ENCODE data around the gene TMEM128. TPM values are rescaled to one million over a fixed set of nuclear protein-coding genes. Genes with fewer than 3 reads are reported as not detected.

Gene TMEM128
- total RNA-seq, 2 experiments from 2014 or later, result 19.4 to 20.6 TPM

DNA sequence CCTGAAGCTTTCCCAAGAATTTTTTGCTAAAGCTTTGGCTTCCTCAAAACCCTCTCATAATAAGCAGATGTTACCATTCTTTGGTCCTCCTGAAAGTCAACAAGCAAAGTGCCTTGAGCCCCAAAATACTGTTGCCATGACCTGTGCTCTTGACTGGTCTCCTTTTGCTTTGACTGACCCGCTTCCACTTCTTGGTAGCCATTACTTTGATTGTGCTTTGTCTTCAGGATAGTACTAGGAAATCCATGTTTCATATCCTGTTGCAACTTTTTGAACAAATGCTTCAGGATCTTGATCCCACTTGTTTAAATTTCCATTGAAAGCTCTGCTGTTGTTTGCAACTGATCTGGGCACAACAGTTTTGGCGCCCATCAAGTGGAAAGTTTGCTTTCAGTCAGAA is 14.4 kb downstream of the TMEM128 start:
- ATAC-seq (no peak), DNase-seq (no peak)
- Mint-ChIP-seq H3K36me3 (ENCODE audit: low read depth) (peaks cover 19% of the 10 kb centered on the region), H3K4me3 (no peak overlapping the region), H3K9me3 (peaks cover 8% of the 10 kb centered on the region), H3K27ac (no peak overlapping the region), H3K27me3 (no peaks in the 10 kb centered on the region), H3K4me1 (ENCODE audit: low read depth) (no peaks in the 10 kb centered on the region)
- ChIA-PET POLR2A (no interaction called here), CTCF (no interaction called here)
- intact Hi-C loops (cut with micrococcal nuclease), result no loop called here
- TF ChIP-seq, protein P1, sequence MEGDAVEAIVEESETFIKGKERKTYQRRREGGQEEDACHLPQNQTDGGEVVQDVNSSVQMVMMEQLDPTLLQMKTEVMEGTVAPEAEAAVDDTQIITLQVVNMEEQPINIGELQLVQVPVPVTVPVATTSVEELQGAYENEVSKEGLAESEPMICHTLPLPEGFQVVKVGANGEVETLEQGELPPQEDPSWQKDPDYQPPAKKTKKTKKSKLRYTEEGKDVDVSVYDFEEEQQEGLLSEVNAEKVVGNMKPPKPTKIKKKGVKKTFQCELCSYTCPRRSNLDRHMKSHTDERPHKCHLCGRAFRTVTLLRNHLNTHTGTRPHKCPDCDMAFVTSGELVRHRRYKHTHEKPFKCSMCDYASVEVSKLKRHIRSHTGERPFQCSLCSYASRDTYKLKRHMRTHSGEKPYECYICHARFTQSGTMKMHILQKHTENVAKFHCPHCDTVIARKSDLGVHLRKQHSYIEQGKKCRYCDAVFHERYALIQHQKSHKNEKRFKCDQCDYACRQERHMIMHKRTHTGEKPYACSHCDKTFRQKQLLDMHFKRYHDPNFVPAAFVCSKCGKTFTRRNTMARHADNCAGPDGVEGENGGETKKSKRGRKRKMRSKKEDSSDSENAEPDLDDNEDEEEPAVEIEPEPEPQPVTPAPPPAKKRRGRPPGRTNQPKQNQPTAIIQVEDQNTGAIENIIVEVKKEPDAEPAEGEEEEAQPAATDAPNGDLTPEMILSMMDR (IDR thresholded peaks at IDR 0.05), result no peak

DNA sequence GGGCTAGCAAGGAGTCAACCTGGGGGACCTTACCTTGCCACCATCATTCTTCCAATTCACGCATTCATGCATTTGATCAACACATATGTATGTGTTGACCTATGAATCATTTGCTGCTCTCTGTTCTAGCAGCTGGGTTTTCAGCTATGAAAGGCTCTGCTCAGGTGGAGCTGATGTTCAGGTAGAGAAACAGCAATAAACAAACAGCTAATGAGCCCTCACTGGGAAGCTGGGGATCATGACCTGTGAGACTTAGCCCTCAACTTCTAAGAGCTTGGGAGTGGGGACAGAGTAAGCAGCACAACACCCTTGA is 19.7 kb downstream of the TMEM128 start:
- ATAC-seq, result no peak
- H3K4me1 Mint-ChIP-seq (ENCODE audit: low read depth), result peaks cover 3% of the 10 kb centered on the region
- no peak overlapping the region for H3K27ac Mint-ChIP-seq
- DNase-seq, result no peak
- TF ChIP-seq, protein P1 (IDR thresholded peaks at IDR 0.05), result no peak
- intact Hi-C loops (cut with micrococcal nuclease), result no loop called here
- H3K9me3 Mint-ChIP-seq, result peaks cover 2% of the 10 kb centered on the region
- peaks cover 33% of the 10 kb centered on the region for H3K27me3 Mint-ChIP-seq
- CTCF ChIA-PET, result no interaction called here
- POLR2A ChIA-PET, result no interaction called here
- H3K4me3 Mint-ChIP-seq, result no peak overlapping the region
- no peaks in the 10 kb centered on the region for H3K36me3 Mint-ChIP-seq (ENCODE audit: low read depth)

- H3K4me3 Mint-ChIP-seq, result no peak overlapping the region
- H3K36me3 Mint-ChIP-seq (ENCODE audit: low read depth), result no peaks in the 10 kb centered on the region
- DNase-seq (no peak), ATAC-seq (no peak)
- POLR2A ChIA-PET, result no interaction called here
- H3K27ac Mint-ChIP-seq, result no peak overlapping the region
- H3K9me3 Mint-ChIP-seq, result peaks cover under 1% of the 10 kb centered on the region
- TF ChIP-seq, protein P1 (IDR thresholded peaks at IDR 0.05), result no peak
- peaks cover 38% of the 10 kb centered on the region for H3K27me3 Mint-ChIP-seq
- CTCF ChIA-PET, result no interaction called here
- intact Hi-C loops (cut with micrococcal nuclease), result no loop called here
- peaks cover 3% of the 10 kb centered on the region for H3K4me1 Mint-ChIP-seq (ENCODE audit: low read depth)
Measured at GRCh38 chr4:4227510-4228355, 20.3 kb downstream of the TMEM128 start.

GRCh38 chr4:4226606-4227438 is 21.2 kb downstream of the TMEM128 start, which contains the start of gene OTOP1:
Gene OTOP1 (minus strand): TSS chr4:4226929. CDS start chr4:4226864, 65 bp downstream.
- ChIA-PET POLR2A (no interaction called here), CTCF (no interaction called here)
- H3K27ac Mint-ChIP-seq, result no peak within 1 kb of the TSS
- peaks cover 3% of the 10 kb centered on the region for H3K4me1 Mint-ChIP-seq (ENCODE audit: low read depth)
- DNase-seq (no peak), ATAC-seq (no peak)
- intact Hi-C loops (cut with micrococcal nuclease), result no loop called here
- TF ChIP-seq, protein P1 (IDR thresholded peaks at IDR 0.05), result no peak
- H3K9me3 Mint-ChIP-seq, result no peaks in the 10 kb centered on the region
- no peak within 1 kb of the TSS for H3K4me3 Mint-ChIP-seq
- no peaks in the 10 kb centered on the region for H3K36me3 Mint-ChIP-seq (ENCODE audit: low read depth)
- peaks cover 42% of the 10 kb centered on the region for H3K27me3 Mint-ChIP-seq
